Measurements from ENCODE around the gene CYP26A1.

Gene CYP26A1

GRCh38 chr10:93123766-93124165 lies 50.1 kb downstream of the CYP26A1 start:
- no peak for DNase-seq (ENCODE audit: low read depth)

- DNase-seq (ENCODE audit: low read depth): no peak
Observed at GRCh38 chr10:93124580-93125318, 51.1 kb downstream of the CYP26A1 start.

GRCh38 chr10:93125966-93126365 lies 52.3 kb downstream of the CYP26A1 start:
- DNase-seq (ENCODE audit: low read depth): no peak

DNA sequence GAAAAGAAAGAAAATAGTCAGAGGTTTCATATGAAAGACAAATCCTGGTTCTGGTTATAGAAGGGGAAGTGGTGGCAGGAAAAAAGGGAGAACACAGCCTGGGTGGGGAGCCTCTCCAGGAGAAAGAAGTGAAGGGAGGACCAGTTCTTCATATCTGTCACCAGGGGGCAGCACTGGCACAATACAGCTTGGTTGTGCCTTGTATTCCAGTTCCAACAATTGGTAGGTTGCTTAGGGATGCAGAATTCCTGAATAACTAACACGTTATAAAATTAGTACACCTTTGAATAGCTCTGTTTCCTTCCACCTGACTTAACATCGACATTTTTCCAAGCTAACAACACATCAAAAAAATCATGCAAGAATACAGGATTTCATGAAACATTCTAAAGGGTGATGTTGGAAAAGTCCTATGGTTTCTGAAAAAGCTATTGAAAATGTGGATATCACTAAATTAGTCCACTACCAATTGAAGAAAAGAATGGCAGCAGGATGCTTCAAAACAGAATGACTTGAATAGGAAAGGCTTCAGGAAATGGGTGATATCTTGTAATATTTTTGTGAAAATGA lies 52.9 kb downstream of the CYP26A1 start:
- DNase-seq (ENCODE audit: low read depth): no peak
